ENCODE results near the gene ENTPD2. TPM values are rescaled to one million over a fixed set of nuclear protein-coding genes. Genes with fewer than 3 reads are reported as not detected.

ENTPD2 gene
- total RNA-seq, 1 experiment from 2014 or later, result 8.3 TPM

GRCh38 chr9:137014166-137014565, 39.7 kb downstream of the ENTPD2 start (continued):
- TF ChIP-seq ZNF532 (CRISPR knock-in tag; IDR thresholded peaks at IDR 0.05; ENCODE audit: borderline replicate concordance), result no peak
- no peak for TF ChIP-seq HMGA2 (CRISPR knock-in tag; IDR thresholded peaks at IDR 0.05)
- no peak for TF ChIP-seq ELF4 (CRISPR knock-in tag; IDR thresholded peaks at IDR 0.05; ENCODE audit: low read depth)
- no peak for TF ChIP-seq ERG (CRISPR knock-in tag; IDR thresholded peaks at IDR 0.05)
- no peak for TF ChIP-seq ZNF219 (CRISPR knock-in tag; IDR thresholded peaks at IDR 0.05; ENCODE audit: borderline replicate concordance)
- TF ChIP-seq EMX1 (CRISPR knock-in tag; IDR thresholded peaks at IDR 0.05), result no peak
- no peak for TF ChIP-seq SP1 (CRISPR knock-in tag; conservative IDR thresholded peaks at IDR 0.05)
- TF ChIP-seq OVOL2 (CRISPR knock-in tag; IDR thresholded peaks at IDR 0.05; ENCODE audit: borderline replicate concordance), result no peak
- TF ChIP-seq ETV6 (CRISPR knock-in tag; IDR thresholded peaks at IDR 0.05), result no peak
- no peak for TF ChIP-seq E2F5 (CRISPR knock-in tag; IDR thresholded peaks at IDR 0.05)

GRCh38 chr9:137013571-137013940, 40.3 kb downstream of the ENTPD2 start:
- H3K4me1 Mint-ChIP-seq, result no peaks in the 10 kb centered on the region
- no peaks in the 10 kb centered on the region for H3K9me3 Mint-ChIP-seq
- ATAC-seq (no peak), DNase-seq (ENCODE audit: low spot score) (no peak)
- peaks cover 9% of the 10 kb centered on the region for H3K36me3 Mint-ChIP-seq
- no peaks in the 10 kb centered on the region for H3K27me3 Mint-ChIP-seq (ENCODE audit: low read depth)
- CTCF ChIA-PET, result interaction anchor here (0.5 to 3.3 kb wide), 3 partner anchors 22 to 119 kb away, joined by 3 to 14 read pairs (median 4); no protein-coding TSS in a partner anchor
- POLR2A ChIA-PET, result no interaction called here
- H3K4me3 Mint-ChIP-seq, result no peak overlapping the region
- H3K27ac Mint-ChIP-seq, result no peak overlapping the region
- TF ChIP-seq E2F4 (CRISPR knock-in tag; IDR thresholded peaks at IDR 0.05; ENCODE audit: borderline replicate concordance, low read depth) (no peak), ZNF512 (CRISPR knock-in tag; IDR thresholded peaks at IDR 0.05; ENCODE audit: borderline replicate concordance) (no peak), MYBL2 (CRISPR knock-in tag; IDR thresholded peaks at IDR 0.05) (no peak), ZNF121 (CRISPR knock-in tag; IDR thresholded peaks at IDR 0.05) (no peak), MXD4 (CRISPR knock-in tag; IDR thresholded peaks at IDR 0.05; ENCODE audit: borderline replicate concordance) (no peak), GABPB1 (CRISPR knock-in tag; IDR thresholded peaks at IDR 0.05) (no peak), RORB (CRISPR knock-in tag; IDR thresholded peaks at IDR 0.05) (no peak), SMAD3 (CRISPR knock-in tag; IDR thresholded peaks at IDR 0.05; ENCODE audit: borderline replicate concordance) (no peak), E2F1 (CRISPR knock-in tag; IDR thresholded peaks at IDR 0.05) (no peak), ZNF425 (CRISPR knock-in tag; conservative IDR thresholded peaks at IDR 0.05) (no peak), OVOL2 (CRISPR knock-in tag; IDR thresholded peaks at IDR 0.05; ENCODE audit: borderline replicate concordance) (no peak), HMGA2 (CRISPR knock-in tag; IDR thresholded peaks at IDR 0.05) (no peak), ERG (CRISPR knock-in tag; IDR thresholded peaks at IDR 0.05) (no peak), JUN (CRISPR knock-in tag; IDR thresholded peaks at IDR 0.05) (no peak), USF1 (CRISPR knock-in tag; IDR thresholded peaks at IDR 0.05) (no peak)
